AG04450 (cell line): ENCODE measurements around the gene NID1. TPM values are rescaled to one million over a fixed set of nuclear protein-coding genes. Genes with fewer than 3 reads are reported as not detected.

ENCODE experiments used
- CTCF ChIA-PET: fragments of 300-600, 350-600 bp; formaldehyde crosslinking; extraction: SDS; loops from one replicate; lab custom pipeline; 2022; ENCODE audit warnings: antibody characterized with exemption, inconsistent platforms; lab: Charles Lee
- POLR2A ChIA-PET: fragments of 350-600 bp; formaldehyde crosslinking; extraction: SDS; loops from one replicate; lab custom pipeline; 2021; ENCODE audit warnings: antibody characterized with exemption, inconsistent platforms; lab: Yijun Ruan, JAX
- DNase-seq: peaks from one replicate; pipeline ENCODE4 v3.0.0-alpha.2; 2011; ENCODE audit warnings: low read depth, low spot score
- H3K27ac ChIP-seq: one replicate; pipeline ENCODE4 v1.5.1; 2012; ENCODE audit warnings: low read depth, low read length, control low read depth
- H3K27me3 ChIP-seq: one replicate; pipeline ENCODE4 v1.6.0; 2012; ENCODE audit warnings: low read length; ENCODE audit not compliant: control insufficient read depth, insufficient read depth
- H3K4me3 ChIP-seq: 2 replicates; pipeline ENCODE4 v1.5.1; 2011; ENCODE audit warnings: mild to moderate bottlenecking, low read depth, low read length, control low read depth
- H3K9me3 ChIP-seq: 2 replicates; pipeline ENCODE4 v1.5.1; 2012; ENCODE audit warnings: low read length; ENCODE audit not compliant: control insufficient read depth, insufficient read depth
- polyA minus RNA-seq: library from RNA; depleted of rRNA, polyadenylated mRNA; stranded (reverse); fragments of >200 nt; gene quantifications from 2 replicates; pipeline ENCODE4 v1.2.3, GENCODE V29; 2011; rRNA and poly(A)+ RNA removed
- polyA plus RNA-seq: library from polyadenylated mRNA; depleted of rRNA; stranded (reverse); fragments of >200 nt; gene quantifications from 2 replicates; pipeline ENCODE4 v1.2.3, GENCODE V29; 2011; rRNA removed
- TF ChIP-seq, protein P1 (sequence below): IDR thresholded peaks from 2 replicates; pipeline ENCODE4 v1.5.1; 2011; ENCODE audit warnings: low read depth, low read length, control low read depth, inconsistent platforms

The NID1 gene, protein sequence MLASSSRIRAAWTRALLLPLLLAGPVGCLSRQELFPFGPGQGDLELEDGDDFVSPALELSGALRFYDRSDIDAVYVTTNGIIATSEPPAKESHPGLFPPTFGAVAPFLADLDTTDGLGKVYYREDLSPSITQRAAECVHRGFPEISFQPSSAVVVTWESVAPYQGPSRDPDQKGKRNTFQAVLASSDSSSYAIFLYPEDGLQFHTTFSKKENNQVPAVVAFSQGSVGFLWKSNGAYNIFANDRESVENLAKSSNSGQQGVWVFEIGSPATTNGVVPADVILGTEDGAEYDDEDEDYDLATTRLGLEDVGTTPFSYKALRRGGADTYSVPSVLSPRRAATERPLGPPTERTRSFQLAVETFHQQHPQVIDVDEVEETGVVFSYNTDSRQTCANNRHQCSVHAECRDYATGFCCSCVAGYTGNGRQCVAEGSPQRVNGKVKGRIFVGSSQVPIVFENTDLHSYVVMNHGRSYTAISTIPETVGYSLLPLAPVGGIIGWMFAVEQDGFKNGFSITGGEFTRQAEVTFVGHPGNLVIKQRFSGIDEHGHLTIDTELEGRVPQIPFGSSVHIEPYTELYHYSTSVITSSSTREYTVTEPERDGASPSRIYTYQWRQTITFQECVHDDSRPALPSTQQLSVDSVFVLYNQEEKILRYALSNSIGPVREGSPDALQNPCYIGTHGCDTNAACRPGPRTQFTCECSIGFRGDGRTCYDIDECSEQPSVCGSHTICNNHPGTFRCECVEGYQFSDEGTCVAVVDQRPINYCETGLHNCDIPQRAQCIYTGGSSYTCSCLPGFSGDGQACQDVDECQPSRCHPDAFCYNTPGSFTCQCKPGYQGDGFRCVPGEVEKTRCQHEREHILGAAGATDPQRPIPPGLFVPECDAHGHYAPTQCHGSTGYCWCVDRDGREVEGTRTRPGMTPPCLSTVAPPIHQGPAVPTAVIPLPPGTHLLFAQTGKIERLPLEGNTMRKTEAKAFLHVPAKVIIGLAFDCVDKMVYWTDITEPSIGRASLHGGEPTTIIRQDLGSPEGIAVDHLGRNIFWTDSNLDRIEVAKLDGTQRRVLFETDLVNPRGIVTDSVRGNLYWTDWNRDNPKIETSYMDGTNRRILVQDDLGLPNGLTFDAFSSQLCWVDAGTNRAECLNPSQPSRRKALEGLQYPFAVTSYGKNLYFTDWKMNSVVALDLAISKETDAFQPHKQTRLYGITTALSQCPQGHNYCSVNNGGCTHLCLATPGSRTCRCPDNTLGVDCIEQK
- polyA plus RNA-seq (129 and 137 TPM in 2 replicates), polyA minus RNA-seq (85.9 and 99.1 TPM in 2 replicates)

DNA sequence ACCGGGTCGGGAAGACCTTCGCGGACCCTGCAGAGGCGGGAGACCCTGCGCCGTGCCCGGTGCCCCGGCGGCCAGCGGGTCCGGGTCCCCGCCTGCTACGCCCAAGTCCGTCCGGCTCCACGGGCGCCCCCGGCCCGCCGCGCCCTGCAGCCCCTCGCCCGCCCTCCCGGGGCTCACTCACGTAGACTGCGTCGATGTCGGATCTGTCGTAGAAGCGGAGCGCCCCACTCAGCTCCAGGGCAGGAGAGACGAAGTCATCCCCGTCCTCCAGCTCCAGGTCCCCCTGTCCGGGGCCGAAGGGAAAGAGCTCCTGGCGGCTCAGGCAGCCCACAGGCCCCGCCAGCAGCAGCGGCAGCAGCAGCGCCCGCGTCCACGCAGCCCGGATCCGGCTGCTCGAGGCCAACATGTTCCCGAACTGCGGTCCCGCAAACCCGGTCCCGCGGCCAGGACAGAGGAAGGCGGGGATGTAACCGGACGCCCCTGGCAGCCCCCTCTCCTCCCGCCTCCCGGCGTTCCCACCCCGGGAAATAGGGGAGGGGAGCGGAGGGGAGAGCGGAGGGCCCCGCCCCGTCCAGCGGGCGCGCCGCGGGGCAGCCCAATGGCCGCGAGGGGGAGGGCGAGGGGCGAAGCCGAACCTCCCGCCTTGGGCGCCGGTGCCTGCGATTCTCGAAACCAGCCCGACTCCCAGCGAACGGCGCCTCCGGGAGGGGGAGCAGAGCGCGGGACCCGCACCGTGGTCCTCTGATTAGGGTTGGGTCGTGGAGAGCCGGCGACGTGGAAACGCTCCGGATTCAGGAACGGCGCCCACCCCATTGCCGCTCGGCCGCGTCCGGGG is at the start of gene NID1:
TSS of gene NID1 (minus strand) at position 417 of the 835 bp plus-strand sequence. CDS start at position 406, 11 bp downstream.
- DNase-seq, result no peak
- CTCF ChIA-PET, result interaction anchor here (0.6 to 1.5 kb wide), 5 partner anchors 12 to 93 kb away, joined by 3 to 8 read pairs (median 4); no protein-coding TSS in a partner anchor
- TF ChIP-seq, protein P1, sequence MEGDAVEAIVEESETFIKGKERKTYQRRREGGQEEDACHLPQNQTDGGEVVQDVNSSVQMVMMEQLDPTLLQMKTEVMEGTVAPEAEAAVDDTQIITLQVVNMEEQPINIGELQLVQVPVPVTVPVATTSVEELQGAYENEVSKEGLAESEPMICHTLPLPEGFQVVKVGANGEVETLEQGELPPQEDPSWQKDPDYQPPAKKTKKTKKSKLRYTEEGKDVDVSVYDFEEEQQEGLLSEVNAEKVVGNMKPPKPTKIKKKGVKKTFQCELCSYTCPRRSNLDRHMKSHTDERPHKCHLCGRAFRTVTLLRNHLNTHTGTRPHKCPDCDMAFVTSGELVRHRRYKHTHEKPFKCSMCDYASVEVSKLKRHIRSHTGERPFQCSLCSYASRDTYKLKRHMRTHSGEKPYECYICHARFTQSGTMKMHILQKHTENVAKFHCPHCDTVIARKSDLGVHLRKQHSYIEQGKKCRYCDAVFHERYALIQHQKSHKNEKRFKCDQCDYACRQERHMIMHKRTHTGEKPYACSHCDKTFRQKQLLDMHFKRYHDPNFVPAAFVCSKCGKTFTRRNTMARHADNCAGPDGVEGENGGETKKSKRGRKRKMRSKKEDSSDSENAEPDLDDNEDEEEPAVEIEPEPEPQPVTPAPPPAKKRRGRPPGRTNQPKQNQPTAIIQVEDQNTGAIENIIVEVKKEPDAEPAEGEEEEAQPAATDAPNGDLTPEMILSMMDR, result peak; percentile 24
- POLR2A ChIA-PET, result interaction anchor here (1.6 to 1.7 kb wide), 2 partner anchors 81 to 93 kb away, joined by 3 to 6 read pairs; no protein-coding TSS in a partner anchor
- Histone ChIP-seq H3K27ac (peak within 1 kb of the TSS; percentile 69), H3K27me3 (no peaks in the 10 kb centered on the region), H3K4me3 (peak within 1 kb of the TSS; percentile 67), H3K9me3 (no peaks in the 10 kb centered on the region)

DNA sequence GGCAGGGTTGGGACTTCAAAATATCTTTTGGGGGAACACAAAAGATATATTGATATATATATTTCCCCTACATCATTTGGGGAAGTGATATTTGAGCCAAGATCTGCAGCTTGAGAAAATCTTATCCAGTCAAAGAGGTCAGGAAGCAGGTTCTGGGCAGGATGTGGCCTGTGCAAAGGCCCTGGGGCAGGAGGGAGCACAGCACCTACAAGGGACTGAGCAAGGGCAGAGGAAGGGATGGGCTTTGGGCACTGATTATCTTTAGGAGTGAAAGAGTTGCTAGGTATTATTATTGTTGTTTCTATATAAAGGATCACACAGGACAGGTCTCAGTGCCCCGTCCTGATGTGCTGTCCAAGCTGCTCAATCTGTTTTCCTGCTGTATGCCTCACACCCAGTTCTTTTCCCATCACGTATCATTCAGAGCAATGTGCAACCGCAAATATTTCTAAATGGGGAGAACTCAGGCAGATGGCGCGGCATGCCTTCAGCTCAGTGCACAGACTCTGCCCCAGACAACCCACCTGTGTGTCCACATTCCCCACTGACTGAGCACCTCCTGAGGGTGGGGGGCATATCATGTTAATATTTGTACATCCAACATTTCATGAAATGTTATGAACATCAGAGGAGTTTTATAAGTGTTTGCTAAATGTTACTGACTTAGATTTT is 49.3 kb upstream of the NID1 start:
- no peak overlapping the region for H3K4me3 ChIP-seq
- ChIA-PET POLR2A (no interaction called here), CTCF (interaction anchor here (1.4 kb wide), 1 partner anchor 10 kb away, joined by 4 read pairs; no protein-coding TSS in a partner anchor)
- DNase-seq, result no peak
- TF ChIP-seq, protein P1, result no peak
- H3K27me3 ChIP-seq, result no peaks in the 10 kb centered on the region
- H3K9me3 ChIP-seq, result no peaks in the 10 kb centered on the region
- no peak overlapping the region for H3K27ac ChIP-seq

DNA sequence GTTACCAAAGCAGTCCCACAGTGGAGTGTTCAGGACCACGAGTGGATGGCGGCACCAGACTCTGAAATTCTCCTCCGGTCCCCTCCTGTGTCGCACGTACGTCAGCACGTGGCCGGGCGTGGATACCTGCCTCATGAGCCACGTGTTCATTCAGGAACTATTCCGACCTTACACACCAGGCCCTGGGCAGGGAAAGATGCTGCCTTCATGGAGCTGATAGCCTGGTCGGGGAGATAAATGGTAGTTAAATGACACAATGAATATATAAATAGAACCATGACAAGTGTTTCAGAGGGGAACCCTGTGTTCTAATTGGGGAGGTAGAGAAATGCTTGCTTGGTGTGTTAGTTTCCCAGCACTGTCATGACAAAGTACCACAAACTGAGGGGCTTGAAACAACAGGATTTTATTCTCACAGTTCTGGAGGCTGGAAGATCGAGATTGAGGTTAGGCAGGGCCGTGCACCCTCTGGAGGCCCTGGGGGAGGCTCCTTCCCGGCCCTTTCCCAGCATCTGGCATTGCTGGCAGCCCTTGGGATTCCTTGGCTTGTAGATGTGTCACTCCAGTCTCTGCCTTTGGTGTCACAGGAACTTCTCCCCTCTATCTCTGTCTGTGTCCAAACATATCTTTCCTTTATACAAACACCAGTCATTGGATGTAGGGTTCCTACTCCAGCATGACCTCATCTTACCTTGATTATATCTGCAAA is 48.6 kb upstream of the NID1 start:
- no peak overlapping the region for H3K27ac ChIP-seq

More for the DNA sequence above, 48.6 kb upstream of the NID1 start:
- Histone ChIP-seq H3K9me3 (no peaks in the 10 kb centered on the region), H3K4me3 (no peak overlapping the region), H3K27me3 (no peaks in the 10 kb centered on the region)
- CTCF ChIA-PET, result interaction anchor here (1.4 kb wide), 1 partner anchor 10 kb away, joined by 4 read pairs; no protein-coding TSS in a partner anchor
- TF ChIP-seq, protein P1, result no peak
- DNase-seq, result no peak
- POLR2A ChIA-PET, result no interaction called here
